NCI-H128 (cell line): ENCODE data around the gene WAS.
A peak's percentile ranks its signal among the peaks of the same experiment; 100 is the strongest.

Experiments used
- DNase-seq: peaks from one replicate; lab custom pipeline; 2025; ENCODE audit not compliant: unreplicated experiment; lab: John Stamatoyannopoulos, UW

Gene WAS

DNA sequence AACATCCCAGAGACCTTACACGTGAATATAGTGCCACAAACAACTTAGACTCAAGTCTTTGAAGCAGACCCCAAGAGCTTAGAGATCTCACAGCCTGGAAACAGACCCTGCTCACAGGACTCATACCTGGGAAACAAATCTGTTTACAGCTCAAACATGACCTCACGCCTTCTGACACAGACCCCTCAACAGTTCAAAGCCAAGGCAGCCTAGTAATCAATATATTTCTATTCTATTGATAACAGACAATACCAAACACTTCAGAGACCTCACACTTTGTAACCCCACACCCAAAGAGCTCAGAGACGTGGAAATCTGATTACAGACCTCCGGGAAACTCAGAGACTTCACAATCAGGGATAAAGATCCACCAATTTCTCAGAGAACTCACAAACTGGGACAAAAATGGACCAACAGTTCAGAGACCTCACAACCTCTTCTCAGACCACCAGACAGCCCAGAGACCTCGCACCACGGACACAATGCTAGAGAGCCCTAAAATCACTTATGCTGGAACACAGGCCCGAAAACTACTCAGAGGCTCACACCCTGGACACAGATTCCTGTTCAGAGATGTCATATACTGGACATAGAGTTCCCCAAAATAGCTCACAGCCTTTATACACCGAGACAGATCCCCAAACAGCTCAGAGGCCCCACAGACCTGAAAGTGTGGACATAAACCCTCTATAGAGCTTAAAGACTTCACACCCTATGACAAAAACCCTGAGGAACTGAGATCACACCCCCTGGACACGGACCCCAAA, 27.7 kb downstream of the WAS start:
- DNase-seq, result no peak

- DNase-seq, result no peak
These were observed 28.4 kb downstream of the WAS start for GRCh38 chrX:48711929-48712505.

GRCh38 chrX:48713847-48714246, 30.2 kb downstream of the WAS start:
- no peak for DNase-seq

DNA sequence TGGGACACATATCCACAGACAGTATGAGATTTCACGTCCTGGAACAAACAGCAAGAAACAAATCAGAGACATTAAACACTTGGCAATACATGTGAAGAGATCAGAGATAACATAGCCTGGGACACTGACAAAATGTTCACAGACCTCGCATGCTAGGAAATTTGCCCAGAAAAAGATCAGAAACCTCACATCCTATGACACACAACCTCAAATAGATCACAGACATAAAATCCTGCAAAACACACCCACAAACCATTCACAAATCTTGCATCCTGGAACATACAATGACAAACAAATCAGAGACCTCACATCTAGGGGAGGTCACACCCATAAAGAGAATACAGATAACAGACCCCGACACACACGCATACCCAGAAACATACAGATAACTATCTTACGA, 31.0 kb downstream of the WAS start:
- no peak for DNase-seq

- DNase-seq, result no peak
These were observed 31.5 kb downstream of the WAS start for GRCh38 chrX:48715072-48715471.

GRCh38 chrX:48715876-48716502, 32.4 kb downstream of the WAS start:
- no peak for DNase-seq

DNA sequence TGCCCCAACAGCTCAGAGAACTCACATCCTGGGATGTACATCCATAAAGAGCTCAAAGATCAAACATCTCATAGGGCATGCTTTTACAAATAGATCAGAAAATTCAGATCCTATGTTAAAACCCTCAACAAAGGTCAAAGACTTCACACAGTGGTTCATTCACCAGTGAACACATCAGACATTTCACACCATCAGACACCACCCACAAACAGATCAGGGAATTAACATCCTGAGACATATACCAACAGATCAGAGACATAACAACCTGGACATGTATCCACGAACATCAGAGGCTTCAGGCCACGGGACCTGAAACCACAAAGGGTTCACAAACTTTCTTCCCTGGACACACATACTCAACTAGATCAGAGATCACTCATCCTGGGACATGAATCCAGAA, 36.4 kb downstream of the WAS start:
- no peak for DNase-seq

- DNase-seq, result no peak
These were observed 37.1 kb downstream of the WAS start for GRCh38 chrX:48720577-48721250.

DNA sequence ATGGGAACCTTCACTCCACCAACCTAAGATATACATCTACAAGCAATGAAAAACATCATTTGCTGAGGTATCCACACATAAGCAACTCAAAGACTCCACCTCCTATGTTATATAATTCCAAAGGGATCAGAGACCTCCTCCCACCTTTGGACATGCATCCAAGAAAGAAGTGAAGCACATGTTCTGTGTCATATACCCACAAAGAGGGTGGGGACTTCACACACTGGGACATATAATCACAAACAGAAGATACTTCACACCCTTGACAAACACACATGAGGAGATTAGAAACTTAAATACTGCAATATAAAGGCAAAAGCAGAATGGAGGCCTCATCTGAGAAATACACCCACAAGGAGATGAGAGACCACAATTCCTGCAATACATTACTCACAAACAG, 38.3 kb downstream of the WAS start:
- DNase-seq, result no peak

DNA sequence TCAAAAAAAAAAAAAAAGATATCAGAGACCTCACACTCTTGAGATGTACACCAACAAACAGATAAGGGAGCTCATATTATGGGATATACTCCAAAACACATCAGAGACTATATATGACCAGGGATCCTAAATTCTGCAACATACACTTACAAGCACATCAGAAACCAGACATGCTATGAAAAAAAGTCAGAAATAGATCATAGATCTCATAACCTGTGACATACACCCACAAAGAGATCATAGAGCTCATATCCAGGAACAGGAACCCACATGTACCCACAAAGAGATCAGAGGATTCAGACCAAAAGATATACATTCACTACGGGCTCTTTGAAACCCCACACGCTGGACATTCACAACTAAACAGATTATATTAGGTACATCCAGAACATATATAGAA, 43.0 kb downstream of the WAS start:
- DNase-seq, result no peak

DNA sequence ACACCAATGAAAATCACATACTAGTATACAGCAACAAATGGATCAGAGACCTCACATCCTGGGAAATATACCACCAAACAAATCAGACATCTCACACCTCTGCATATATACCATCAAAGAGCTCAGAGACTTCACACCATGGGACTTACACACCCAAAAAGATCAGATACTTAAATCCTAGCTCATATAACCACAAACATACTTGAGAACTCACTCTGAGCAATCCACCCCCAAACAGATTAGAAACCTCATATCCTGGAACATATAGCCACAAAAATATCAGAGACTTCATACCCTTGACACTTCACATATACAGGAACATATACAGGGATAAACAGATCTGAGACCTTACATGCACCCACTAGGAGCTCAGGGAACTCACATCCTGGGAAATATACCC, 45.1 kb downstream of the WAS start:
- DNase-seq, result no peak

DNA sequence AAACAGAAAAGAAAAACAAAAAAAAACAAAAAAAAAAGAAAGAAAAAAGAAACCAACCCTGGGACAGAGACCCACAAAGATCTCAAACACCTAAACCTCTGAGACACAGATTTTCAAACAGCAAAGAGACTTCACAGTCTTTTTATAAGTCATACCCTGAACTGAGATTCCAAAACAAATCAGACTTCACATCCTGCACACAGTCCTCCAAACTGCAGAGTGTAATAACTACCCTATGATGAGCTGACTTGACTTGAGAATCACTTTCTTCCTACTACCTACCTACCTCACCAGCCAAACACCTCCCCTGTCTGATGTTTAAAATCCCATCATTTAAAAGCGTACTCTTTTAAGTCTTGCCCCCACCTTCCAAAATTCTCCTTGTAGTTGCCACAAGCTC, 52.7 kb downstream of the WAS start:
- no peak for DNase-seq

GRCh38 chrX:48736878-48737212, 53.2 kb downstream of the WAS start:
- no peak for DNase-seq

- peak; percentile 90 for DNase-seq
These were observed 53.8 kb downstream of the WAS start for GRCh38 chrX:48737213-48737938.

DNA sequence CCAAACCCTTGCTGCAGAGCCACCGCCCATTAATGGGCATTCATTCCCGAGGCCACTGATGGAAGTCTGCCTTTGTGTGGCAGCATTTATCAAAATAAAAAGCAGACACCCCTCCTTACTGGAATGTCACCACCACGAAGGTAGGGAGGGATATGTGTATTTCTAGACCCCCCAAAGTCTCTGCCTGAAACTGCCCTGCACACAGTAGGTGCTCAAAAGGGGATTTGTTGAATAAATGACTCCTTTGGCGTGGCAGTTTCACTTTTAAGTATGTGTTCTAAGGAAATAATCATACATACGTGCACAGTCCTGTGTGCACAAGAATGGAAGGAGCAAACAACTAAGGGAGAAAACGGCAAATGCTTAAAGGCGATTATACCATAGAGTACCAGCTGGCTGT, 54.3 kb downstream of the WAS start:
- no peak for DNase-seq
